Inflammatory macrophage treated with lipopolysaccharide for 1 hour (primary cell): ENCODE measurements around the gene RASGRP1.

ENCODE experiments used
- DNase-seq, 2 donors: peaks; one replicate each; pipeline ENCODE4 v3.0.0-alpha.2; 2020 to 2022

The RASGRP1 gene

GRCh38 chr15:38565287-38565670 lies 665 bp upstream of the RASGRP1 start:
- no peak for DNase-seq

DNA sequence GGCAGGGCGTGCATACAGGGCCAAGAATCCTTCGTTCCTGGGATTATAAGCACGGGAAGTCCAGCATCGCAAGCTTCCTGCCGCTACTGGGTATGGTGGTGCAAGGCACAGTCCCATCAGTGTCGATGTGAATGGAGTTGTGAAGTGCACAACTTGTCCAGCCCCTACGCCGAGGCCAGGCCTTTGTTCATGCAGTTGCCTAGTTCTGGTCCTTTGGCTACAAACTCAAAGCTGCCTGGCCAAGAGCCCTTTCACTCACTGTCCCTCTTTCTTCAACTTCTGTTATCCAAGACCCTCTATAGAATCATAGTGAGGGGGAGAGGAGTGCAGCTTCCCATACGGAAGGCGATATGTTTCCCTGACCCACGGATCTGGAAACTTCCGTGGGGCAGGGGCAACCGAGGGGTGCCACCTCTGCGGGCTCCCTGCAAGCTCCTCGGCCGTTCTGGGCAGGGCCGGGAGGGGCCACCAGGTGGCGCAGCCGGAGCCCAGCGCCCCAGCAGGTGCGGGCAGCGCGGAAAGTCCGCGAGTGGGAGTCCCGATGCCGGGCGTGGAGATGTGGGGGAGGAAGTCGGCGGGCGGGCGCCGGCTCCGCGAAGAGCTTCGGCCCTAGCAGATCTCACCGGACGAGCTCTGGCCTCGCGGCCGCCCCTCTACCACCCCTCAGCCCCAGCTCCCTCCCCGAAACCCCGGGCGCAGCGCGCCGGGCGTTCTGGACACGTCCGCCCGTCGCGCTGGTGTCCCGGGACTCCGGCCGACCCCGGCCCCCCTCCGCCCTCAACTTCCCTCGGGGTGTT lies 693 bp downstream of the RASGRP1 start:
- DNase-seq: peak; percentile 73 to 88

GRCh38 chr15:38562278-38562677 lies 2.3 kb downstream of the RASGRP1 start:
- DNase-seq: no peak

- DNase-seq: no peak
Measured at GRCh38 chr15:38560456-38560926, 4.1 kb downstream of the RASGRP1 start.

GRCh38 chr15:38559636-38560307 lies 4.8 kb downstream of the RASGRP1 start:
- DNase-seq: no peak

GRCh38 chr15:38559131-38559530 lies 5.5 kb downstream of the RASGRP1 start:
- DNase-seq: no peak

GRCh38 chr15:38558372-38559059 lies 6.1 kb downstream of the RASGRP1 start:
- DNase-seq: no peak

- no peak for DNase-seq
Measured at GRCh38 chr15:38557921-38558320, 6.7 kb downstream of the RASGRP1 start.

- DNase-seq: no peak
Measured at GRCh38 chr15:38555686-38556334, 8.8 kb downstream of the RASGRP1 start.

DNA sequence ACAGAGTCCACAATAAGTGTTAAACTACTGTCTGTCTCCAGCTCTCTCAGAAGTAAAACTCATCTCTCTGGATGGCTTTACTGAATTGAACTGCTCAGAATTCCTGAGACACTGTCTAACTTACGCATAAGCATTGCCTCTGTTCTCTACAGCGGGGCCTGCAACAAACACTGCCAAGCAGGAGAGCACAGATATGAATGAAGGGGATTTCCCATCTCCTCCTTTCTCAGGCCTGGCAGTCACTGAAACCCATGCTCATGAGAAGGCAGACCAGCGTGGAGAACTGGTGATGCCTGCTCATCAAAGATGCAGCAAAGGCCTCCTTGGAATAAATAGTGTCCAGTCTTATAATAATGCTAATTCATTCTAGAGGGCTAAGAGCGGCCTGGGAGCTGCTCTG lies 10.3 kb downstream of the RASGRP1 start:
- no peak for DNase-seq

- DNase-seq: peak in 1 of 2 donors; percentile 31
Measured at GRCh38 chr15:38553071-38553470, 11.5 kb downstream of the RASGRP1 start.

- DNase-seq: no peak
Measured at GRCh38 chr15:38551720-38552648, 12.6 kb downstream of the RASGRP1 start.

DNA sequence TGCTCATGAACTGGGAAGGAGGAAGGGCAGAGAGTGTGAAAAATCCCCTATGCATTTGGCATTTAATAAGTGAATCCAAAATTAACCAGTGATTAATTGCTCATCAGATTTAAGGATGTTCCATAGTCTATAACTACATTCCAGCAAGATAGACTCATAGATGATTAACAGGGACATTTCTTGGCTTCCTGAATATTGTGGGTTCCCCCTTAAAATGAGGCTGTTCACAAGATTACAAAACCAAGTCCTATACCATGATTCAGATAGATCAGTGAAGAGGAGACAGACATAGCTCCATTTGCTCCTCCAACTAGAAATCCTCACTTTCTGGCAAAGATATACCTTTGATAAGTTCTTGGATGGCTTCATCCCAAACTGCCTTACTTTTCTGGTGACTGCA lies 15.4 kb downstream of the RASGRP1 start:
- DNase-seq: no peak

DNA sequence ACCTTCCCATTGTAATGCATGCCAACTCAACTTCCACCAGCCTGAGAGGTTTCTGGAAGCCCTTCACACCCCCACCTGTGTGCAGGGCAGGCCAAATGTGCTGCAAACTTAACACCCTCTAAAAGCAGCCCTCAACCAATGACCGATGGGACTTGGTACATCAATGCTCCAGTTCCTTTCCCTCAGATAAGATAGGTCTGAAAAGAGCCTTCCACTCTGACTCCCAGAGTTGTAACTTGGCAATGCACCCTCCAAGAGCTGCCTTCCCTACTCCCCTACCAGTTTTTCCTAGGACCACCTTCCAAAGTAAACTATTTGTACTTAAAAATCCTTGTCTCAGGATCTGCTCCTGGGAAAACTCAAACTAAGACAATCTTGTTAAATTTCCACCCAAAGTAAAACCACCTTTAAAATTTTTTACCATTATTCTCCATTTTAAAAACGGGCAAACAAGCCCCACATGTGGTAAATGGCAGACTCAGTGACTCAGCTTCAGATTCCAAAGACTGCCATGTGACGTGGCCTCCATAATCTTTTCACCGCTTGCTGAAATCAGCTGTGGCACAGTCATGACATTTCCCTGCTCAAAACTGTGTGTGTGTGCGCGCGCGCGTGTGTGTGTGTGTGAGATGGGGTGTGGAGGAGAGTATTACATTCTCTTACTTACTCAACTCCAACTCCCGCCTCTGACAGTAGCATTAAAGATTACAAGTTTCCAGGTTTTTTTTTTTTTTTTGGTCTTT lies 17.2 kb downstream of the RASGRP1 start:
- no peak for DNase-seq

GRCh38 chr15:38545179-38545578 lies 19.4 kb downstream of the RASGRP1 start:
- DNase-seq: no peak

DNA sequence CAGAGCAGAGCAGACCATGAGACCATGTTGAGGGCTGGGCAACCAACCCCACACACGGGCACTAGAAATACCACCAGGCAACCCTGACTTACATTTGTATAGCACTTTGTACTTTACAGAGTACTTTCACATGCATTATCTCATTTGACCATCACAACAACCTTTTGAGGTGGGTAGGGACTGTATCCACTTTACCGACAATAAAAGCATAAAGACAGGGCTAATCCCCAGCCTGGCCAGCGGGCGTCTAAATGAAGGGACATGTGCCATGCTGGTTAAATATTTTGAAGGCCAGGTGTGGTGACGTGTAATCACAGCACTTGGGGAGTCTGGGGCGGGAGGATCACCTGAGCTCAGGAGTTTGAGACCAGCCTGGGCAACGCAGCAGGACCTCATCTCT lies 23.6 kb downstream of the RASGRP1 start:
- no peak for DNase-seq

DNA sequence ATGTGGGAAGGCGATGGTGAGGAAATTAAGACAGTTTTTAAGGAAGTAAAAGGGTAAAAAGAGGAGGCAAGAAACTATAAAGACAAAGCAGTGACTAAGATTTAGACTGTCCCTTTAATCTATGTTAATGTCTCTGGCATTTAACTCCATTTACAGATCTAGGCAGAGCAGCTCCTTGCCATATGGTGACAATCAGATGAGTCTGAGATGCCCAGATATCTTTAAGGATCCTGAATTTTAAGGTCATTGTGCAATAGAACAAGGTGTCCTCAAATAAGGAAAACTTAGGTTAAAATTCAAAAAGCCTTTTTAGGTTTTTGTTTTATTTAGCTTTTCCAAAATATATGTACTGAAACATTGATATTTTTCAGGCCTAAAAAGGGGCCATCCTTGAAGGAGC lies 24.1 kb downstream of the RASGRP1 start:
- no peak for DNase-seq

- DNase-seq: no peak
Measured at GRCh38 chr15:38539008-38539343, 25.6 kb downstream of the RASGRP1 start.

GRCh38 chr15:38538328-38539007 lies 26.1 kb downstream of the RASGRP1 start:
- no peak for DNase-seq

- no peak for DNase-seq
Measured at GRCh38 chr15:38536201-38536676, 28.4 kb downstream of the RASGRP1 start.
